HG02798 (cell line): Measurements from ENCODE around the gene AZU1.
"Not testable (repeated sequence)": the region's sequence is repeated elsewhere in the genome, so short reads cannot be mapped to it uniquely, and the experiment has no call there.

Experiments
- ATAC-seq: cut with Tn5 transposase; IDR thresholded peaks from one replicate; pipeline ENCODE4 v1.9.1; 2021; ENCODE audit warnings: mild to moderate bottlenecking; ENCODE audit not compliant: unreplicated experiment, poor library complexity

Gene AZU1

DNA sequence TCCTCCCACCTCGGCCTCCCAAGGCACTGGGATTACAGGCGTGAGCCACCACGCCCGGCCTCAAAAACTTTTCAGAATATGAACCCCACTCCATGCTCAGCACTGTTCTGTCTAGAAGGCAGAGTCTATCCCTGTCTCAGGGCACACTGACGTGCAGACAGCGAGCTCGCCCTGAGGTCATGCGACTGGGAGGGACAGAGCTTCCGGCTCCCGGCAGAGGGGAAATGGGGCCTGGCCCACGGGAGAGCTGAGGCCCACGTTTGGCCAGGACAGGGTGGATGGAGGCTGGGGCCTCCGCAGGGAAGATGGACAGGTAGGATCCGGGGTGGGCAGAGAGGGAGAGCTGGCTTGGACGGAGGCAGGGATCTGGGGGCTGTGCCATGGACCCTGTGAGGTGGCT, 2.8 kb upstream of the AZU1 start:
- ATAC-seq: no peak

DNA sequence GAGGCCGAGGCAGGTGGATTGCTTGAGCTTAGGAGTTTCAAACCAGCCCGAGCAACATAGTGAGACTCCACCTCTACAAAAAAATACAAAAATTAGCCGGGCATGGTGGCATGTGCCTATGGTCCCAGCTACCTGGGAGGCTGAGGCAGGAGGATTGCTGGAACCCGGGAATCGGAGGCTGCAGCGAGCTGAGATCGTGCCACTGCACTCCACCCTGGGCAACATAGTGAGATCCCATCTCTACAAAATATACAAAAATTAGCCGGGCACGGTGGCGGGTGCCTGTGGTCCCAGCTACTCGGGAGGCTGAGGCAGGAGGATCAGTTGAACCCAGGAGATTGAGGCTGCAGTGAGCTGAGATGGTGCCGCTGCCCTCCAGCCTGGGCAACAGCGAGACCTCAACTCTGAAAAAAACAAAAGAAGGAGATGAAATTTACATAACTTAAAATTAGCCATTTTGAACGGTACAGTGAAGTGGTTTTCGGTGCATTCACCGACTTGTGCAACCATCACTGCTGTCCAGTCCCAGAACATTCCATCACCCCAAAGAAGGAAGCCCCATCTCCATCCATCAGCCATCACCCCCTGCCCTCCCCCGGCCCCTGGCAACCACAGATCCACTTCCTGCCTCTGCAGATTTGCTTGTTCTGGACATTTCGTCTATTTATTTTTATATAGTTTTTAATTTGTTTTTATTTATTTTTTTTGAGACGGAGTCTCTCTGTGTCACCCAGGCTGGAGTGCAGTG, 1.6 kb upstream of the AZU1 start:
- ATAC-seq: no peak

DNA sequence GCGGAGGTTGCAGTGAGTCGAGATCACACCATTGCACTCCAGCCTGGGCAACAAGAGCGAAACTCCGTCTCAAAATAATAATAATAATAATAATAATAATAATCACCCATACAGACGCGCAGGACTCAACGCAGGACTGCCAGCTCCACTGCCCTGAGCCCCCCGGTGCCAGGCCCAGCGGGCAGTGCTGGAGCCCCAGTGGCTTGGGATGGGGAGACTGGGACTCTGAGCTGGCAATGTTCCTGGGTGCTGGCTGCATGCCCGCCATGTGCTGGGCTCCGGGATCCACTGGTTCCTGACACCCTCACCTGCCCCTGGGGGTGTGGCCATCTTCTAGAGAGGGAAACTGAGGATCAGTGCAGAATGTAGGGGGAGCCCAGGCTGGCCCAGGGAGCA, 325 bp upstream of the AZU1 start:
- ATAC-seq: no peak

DNA sequence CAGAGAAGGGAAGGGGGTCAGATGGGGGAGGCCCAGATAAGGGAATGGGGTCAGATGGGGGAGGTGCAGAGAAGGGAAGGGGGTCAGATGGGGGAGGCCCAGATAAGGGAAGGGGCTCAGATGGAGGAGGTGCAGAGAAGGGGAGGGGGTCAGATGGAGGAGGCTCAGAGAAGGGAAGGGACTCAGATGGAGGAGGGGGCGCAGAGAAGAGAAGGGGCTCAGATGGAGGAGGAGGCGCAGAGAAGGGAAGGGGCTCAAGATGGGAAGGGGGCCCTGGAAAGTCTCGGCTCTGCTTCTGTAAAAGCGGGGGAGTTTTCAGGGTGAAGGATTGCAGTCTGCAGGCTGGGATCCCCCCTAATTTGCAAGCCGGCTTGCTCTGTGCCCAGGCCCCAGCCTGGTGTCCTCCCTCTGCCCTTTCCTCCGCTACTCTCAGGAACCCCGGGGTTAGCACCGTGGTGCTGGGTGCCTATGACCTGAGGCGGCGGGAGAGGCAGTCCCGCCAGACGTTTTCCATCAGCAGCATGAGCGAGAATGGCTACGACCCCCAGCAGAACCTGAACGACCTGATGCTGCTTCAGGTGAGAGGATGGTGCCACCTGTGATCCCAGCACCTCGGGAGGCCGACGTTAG, 1.6 kb downstream of the AZU1 start:
- ATAC-seq: no peak

DNA sequence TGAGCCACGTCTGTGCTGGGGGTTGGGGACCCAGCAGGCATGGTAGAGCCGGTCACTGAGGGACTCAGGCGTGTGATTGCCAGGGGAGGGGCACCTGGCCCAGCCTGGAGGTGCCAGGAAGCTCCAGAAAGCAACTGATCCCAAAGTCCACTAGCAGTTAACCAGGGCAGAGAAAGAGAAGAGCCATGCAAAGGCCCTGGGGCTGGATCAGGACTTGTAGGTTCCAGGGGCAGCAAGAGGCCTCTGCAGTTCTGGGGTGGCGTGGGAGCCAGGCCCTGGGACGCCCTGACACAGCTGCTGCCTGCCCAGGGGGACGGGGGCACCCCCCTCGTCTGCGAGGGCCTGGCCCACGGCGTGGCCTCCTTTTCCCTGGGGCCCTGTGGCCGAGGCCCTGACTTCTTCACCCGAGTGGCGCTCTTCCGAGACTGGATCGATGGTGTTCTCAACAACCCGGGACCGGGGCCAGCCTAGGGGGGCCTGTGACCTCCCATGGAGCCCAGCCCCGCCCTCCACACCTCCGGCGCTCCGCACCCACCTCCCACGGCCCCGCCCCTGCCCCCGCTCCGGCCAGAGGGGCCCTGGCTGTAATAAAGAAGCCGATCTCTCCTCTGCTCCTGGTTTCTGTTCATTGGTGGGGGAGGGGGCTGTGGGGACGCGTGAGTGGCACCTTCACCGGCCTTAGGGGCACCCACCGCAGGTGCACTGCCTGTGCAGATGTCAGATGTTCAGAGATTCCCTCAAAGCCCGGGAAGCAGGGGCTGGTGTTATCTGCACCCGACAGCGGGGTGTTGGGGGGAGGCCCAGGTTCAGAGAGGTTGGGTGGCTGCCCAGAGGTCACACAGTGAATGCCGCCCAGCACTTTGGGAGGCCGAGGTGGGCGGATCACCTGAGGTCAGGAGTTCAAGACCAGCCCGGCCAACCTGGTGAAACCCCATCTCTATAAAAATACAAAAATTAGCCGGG, 4.1 kb downstream of the AZU1 start:
- no peak for ATAC-seq

DNA sequence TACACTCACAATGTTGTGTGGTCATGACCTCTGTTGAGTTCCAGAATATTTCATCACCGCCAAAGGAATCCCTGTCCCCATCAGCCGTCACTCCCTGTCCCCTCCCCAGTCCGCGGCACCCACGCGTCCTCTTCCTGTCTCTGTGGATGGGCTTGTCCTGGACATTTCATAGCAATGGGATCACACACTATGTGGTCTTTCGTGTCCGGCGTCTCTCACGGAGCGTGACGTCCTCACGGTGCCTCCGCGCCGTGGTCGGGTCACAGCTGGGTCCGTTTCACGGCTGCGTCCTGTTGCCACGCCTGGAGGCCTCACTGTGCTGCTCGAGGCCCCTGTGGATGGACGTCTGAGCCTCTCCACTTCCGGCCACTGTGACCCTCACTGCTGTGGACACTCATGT, 6.6 kb downstream of the AZU1 start:
- ATAC-seq: no peak

DNA sequence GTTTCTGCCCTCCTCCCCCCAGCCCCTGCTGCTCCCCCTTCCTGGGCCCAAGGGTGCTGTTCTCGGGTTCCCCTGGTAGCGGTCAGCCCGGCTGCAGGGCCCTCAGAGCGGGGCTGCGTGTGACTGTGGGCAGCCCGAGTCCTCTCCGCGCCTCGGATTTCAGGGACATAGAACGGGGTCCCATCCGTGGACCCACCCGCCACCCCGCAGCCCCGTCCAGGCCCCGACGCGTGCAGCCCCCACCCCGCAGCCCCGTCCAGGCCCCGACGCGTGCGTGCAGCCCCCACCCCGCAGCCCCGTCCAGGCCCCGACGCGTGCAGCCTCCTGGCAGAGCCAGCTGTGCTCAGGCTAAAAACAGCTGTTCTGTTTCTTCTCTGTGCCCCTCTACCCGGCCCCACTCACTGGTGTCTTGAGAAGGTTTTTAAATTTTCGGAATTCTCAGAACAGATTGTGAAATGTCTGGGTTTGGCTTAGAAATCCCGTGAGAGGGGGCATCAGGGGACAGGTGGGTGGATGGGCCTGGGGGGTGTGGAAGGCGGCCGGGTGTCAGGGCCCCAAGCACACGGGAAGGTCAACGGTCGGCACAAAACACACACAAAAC, 7.7 kb downstream of the AZU1 start:
- ATAC-seq: no peak

DNA sequence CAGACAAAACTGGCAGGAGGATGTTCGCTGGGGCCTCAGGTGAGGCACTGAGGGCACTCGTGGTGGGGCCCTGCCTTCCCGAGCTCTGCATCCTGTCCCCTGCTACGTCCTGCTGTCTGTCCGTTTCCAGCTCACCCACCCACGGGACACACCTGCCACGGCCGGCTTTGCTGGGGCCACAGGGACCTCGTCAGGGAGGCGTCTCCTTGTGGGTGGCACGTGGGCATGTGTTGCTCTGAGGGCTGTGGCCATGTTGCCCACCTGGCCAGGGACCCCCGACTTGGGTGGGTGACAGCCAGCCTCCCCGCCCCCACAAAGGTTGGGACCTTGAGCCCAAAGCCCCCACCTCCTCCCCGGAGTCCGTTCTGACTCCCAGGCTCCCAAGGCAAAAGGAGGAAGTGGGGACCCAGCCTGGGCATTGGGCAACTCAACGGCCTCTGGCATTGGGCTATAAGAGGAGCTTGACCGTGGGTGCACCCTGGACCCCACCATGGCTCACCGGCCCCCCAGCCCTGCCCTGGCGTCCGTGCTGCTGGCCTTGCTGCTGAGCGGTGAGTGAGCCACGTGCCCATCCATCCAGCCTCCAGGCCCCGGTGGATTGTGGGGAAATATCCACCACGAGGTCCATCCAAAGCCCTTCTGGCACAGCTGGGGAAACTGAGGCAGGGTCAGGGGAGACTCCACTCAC, 13.0 kb downstream of the AZU1 start, which contains the start of gene PRTN3:
Gene PRTN3 (plus strand): TSS at position 481 of the 688 bp plus-strand sequence. CDS start 10 bp downstream, at position 491.
- ATAC-seq: no peak

DNA sequence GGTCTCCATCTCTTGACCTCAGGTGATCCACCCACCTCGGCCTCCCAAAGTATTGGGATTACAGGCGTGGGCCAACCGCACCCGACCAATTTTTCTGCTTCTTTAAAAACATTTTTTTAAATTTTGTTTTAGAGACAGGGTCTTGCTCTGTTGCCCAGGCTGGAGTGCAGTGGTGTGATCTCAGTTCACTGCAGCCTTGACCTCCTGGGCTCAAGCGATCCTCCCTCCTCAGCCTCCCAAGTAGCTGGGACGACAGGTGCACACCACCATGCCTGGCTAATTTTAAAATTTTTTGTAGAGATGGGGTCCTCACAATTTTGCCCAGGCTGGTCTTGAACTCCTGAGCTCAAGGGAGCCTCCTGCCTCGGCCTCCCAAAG, 15.2 kb downstream of the AZU1 start:
- not testable (repeated sequence) for ATAC-seq

DNA sequence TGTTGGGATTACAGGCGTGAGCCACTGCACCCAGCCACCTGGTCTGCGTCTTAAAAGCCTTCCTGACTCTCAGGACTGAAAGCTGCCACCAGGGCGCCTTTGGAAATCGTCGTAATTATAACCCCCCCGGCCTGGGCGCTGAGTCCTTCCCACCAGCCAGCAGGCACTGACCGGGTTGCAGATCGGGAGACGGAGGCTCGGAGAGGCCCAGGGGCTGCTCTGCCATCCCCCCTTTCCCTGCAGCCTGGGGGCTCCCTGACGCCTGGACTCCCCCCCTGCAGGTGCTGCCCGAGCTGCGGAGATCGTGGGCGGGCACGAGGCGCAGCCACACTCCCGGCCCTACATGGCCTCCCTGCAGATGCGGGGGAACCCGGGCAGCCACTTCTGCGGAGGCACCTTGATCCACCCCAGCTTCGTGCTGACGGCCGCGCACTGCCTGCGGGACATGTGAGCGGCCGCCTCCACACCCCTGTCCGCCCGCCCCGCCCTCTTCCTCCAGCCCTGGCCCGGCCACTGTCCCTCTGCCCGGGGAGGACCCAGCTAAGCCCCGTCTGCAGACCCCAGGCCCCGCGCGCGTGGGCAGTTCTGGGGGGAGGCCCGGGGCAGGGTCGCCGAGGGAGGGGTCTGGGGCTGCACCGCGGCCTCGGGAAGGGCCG, 15.7 kb downstream of the AZU1 start:
- no peak for ATAC-seq

DNA sequence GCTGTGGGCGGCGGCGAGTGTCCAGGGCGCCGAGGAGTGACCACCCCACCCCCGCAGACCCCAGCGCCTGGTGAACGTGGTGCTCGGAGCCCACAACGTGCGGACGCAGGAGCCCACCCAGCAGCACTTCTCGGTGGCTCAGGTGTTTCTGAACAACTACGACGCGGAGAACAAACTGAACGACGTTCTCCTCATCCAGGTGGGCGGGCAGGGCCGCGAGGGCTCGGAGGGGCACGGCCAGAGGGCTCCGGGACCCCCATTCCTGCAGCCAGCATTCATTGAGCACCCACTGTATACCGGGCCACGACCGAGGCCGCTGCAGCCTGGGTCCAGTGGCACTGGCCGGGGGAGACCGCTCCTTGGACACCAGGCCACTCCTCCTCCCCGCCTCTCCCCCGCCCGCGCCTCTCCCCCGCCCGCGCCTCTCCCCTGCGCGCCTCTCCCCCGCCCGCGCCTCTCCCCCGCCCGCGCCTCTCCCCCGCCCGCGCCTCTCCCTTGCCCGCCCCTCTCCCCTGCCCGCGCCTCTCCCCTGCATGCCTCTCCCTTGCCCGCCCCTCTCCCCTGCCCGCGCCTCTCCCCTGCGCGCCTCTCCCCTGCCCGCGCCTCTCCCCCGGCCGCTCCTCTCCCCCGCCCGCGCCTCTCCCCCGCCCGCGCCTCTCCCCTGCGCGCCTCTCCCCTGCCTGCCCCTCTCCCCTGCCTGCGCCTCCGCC, 16.4 kb downstream of the AZU1 start:
- no peak for ATAC-seq

DNA sequence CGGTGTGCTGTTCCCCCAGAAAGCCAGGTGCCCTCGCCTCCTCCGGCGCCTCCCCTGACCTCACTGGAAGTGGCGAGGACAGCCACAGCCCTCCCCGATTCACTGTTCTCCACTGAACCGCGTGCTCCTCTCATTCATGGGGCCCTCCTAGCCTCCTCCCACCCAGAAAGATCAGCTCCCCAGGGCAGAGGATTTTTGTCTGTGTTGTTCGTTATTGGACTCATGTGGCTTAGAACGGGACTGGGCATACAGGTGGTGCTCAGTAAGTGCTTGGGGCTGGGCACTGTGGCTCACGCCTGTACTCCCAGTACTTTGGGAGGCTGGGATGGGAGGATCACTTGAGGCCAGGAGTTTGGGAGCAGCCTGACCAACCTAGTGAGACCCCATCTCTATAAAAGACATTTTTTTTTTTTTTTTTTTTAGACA, 16.9 kb downstream of the AZU1 start:
- ATAC-seq: no peak

DNA sequence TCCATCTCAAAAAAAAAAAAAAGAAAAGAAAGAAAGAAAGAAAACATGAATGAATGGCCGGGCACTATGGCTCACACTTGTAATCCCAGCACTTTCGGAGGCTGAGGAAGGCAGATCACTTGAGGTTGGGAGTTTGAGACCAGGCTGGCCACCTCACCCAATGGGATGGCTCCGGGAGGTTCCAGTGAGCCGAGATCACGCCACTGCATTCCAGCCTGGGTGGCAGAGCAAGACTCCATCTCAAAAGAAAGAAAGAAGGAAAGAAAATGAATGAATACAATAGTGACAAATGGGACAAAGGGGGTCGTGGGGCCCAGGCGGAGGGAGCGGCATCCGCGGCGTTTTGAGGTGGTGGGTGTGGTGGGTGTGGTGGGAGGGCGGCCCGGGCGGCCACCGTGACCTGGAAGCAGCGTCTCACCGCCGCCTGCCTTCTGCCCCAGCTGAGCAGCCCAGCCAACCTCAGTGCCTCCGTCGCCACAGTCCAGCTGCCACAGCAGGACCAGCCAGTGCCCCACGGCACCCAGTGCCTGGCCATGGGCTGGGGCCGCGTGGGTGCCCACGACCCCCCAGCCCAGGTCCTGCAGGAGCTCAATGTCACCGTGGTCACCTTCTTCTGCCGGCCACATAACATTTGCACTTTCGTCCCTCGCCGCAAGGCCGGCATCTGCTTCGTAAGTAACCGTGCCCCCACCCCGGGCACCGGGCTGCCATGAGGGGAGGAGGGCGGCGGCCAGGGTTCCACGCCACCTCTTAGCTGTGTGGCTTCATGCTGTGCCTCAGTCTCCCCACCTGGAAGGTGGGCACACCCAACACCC, 18.3 kb downstream of the AZU1 start:
- ATAC-seq: no peak

DNA sequence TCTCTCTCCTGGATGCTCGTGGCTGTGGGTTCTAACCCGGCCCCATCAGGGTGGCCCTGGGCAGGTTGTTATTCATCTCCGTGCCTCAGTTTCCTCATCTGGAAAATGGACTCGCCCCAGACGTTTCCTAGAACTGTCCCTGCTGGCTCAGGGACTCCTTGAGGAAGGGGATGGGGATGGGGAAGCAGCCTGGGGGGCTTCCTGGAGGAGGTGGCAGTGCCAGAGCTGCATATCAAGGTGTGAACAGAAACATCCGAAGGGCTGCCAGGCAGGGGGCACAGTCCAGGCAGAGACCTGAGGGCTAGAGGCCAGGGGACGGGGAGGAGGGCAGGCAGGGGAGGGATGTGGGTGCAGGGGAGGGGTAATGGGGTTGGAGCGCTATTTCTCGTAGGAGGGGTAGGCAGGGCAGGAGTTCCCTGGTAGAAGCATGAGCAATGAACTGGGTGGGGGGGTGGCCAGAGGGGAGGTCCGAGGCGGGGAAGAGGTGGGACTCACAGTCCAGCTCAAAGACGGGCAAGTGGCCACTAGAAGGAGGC, 20.8 kb downstream of the AZU1 start:
- no peak for ATAC-seq

DNA sequence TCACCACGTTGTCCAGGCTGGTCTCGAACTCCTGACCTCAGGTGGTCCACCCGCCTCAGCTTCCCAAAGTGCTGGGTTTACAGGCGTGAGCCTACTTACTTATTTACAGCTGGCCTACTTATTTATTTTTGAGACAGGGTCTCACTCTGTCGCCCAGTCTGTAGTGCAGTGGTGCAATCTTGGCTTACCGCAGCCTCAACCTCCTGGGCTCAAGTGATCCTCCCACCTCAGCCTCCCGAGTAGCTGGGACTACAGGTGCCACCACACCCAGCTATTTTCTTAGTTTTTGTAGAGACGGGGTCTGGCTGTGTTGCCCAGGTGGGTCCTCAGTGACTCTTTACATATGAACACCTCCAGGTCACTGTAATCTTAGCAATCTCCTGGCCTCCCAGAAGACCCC, 21.6 kb downstream of the AZU1 start:
- ATAC-seq: not testable (repeated sequence)

DNA sequence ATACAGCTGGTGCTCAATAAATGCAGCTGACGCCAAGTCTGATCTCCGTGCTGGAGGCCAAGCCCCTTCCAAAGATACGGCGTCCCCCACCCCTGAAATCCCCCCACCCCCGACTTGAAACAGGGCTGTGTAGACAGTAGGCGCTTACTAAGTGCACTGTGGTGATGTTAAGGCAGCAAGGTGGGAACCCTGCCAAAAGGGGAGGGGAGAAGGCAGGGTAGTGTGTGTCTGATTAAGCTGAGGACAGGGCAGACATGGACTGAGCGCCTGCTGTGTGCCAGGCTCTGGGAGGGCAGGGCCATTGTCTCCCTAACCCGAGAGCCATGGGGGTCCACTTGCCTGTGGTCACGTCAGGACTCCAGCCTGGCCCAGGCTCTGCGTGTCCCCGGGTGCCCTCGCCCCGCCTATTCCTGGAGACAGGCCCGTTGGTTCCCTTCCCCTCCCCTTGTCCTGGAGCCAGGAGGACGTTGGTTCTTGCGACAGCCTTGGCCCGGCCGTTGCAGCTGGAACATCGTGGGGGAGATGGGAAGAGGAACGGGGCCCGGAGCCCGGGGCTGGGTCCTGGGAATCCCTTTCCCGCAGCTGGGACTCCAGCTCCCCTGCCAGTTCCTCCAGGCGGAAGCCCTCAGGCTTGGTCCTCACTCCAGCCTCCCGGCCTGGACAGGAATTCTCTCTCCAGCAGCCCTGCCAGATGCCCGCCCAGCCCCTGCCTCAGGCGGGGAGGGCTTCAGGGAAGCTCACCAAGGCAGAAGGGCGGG, 22.8 kb downstream of the AZU1 start:
- ATAC-seq: no peak

DNA sequence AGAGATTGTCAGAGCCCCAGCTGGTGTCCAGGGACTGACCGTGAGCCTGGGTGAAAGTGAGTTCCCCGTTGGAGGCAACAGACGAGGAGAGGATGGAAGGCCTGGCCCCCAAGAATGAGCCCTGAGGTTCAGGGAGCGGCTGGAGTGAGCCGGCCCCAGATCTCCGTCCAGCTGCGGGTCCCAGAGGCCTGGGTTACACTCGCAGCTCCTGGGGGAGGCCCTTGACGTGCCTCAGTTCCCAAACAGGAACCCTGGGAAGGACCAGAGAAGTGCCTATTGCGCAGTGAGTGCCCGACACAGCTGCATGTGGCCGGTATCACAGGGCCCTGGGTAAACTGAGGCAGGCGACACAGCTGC, 23.3 kb downstream of the AZU1 start:
- no peak for ATAC-seq
